Right lobe of liver (tissue), 6 donors: Measurements from ENCODE around the gene MMP25. TPM values are rescaled to one million over a fixed set of nuclear protein-coding genes. Genes with fewer than 3 reads are reported as not detected.

Experiments
- ATAC-seq, 4 donors: fragments of 200-7000 bp; cut with Tn5 transposase; one replicate each; pipeline ENCODE4 v1.9.1; 2020; ENCODE audit warnings: mild to moderate bottlenecking in 4 of 4, moderate library complexity in 4 of 4
- DNase-seq, 3 donors: peaks; one replicate each; pipeline ENCODE4 v3.0.0-alpha.2; 2020
- H3K27ac ChIP-seq, 3 donors: fragments of 200-600 bp; one replicate each; pipeline ENCODE4 v1.8.0; 2022
- H3K27me3 ChIP-seq, 2 donors: fragments of 200-600 bp; one replicate each; pipeline ENCODE4 v1.8.0; 2022
- H3K36me3 ChIP-seq, 4 donors: fragments of 200-600 bp; sonication (generic) in 1 of 4; one replicate each; pipeline versions ENCODE4 v1.5.1 to v1.8.0; 2017 to 2022; ENCODE audit warnings: control low read depth in 1 of 4
- H3K4me1 ChIP-seq, 4 donors: fragments of 200-600 bp; sonication (generic) in 1 of 4; one replicate each; pipeline versions ENCODE4 v1.5.1 to v1.8.0; 2017 to 2022; ENCODE audit warnings: control low read depth in 1 of 4
- H3K4me3 ChIP-seq, 3 donors: fragments of 200-600 bp; one replicate each; pipeline ENCODE4 v1.8.0; 2022
- H3K9me3 ChIP-seq, 4 donors: fragments of 200-600 bp; sonication (generic) in 1 of 4; one replicate each; pipeline versions ENCODE4 v1.5.1 to v1.8.0; 2017 to 2022; ENCODE audit warnings: control low read depth in 1 of 4
- CTCF ChIP-seq, 4 donors: fragments of 200-600 bp in 3 of 4; fragments of 450-650 bp in 1 of 4; IDR thresholded peaks; one replicate each; pipeline versions ENCODE4 v1.5.1 to v1.8.0; 2016 to 2022; ENCODE audit warnings: antibody characterized with exemption in 4 of 4, mild to moderate bottlenecking in 2 of 4
- POLR2A ChIP-seq: fragments of 450-650 bp; IDR thresholded peaks from one replicate; pipeline ENCODE4 v1.6.1; 2017; ENCODE audit warnings: antibody characterized with exemption, mild to moderate bottlenecking
- WGBS: methylation state at CpG from one replicate; pipeline ENCODE4 v1.1.6; 2018; ENCODE audit warnings: low coverage, low lambda C conversion rate; ENCODE audit not compliant: insufficient coverage; ENCODE audit errors: missing lambda C conversion rate; 5-methylcytosine and 5-hydroxymethylcytosine counted together
- intact Hi-C, 2 donors: fragments of 100-400 bp; cut with DNase I; formaldehyde crosslinking; loops; one replicate each; pipeline versions ENCODE4 v1.11.2 to v1.14.1; 2022
- total RNA-seq, 6 experiments: library from RNA; depleted of rRNA in 2 of 6; stranded (reverse); fragments of >200 nt in 2 of 6; fragmentation: NEBNext Ultra II Directional in 3 of 6; extraction: Animal tissue kit (Norgen Biotek cat#: 25700) in 3 of 6; gene quantifications; one replicate each; pipeline versions ENCODE4 v1.1.0 to v1.2.4, GENCODE V29; 2016 to 2023
- donor health status: DM: no; HTN: yes; CAD: no.
- donor health status: DM: no; HTN: no; CAD: no.
- donor health status: DM: no; HTN: no; CAD: no.
- donor health status: DM: no; HTN: yes; CAD: no.
- donor health status: DM: no; HTN: yes; CAD: no.

MMP25 gene
- total RNA-seq, 6 experiments from 2014 or later = 1.3 to 2.0 (median 1.6) TPM

GRCh38 chr16:3056336-3057180, 10.2 kb downstream of the MMP25 start:
- Histone ChIP-seq H3K36me3 (no peaks in the 10 kb centered on the region), H3K4me1 (peaks cover 0 to 17% (median 3%) of the 10 kb centered on the region in 4 donors), H3K27me3 (no peaks in the 10 kb centered on the region), H3K9me3 (no peaks in the 10 kb centered on the region), H3K27ac (no peak overlapping the region), H3K4me3 (no peak overlapping the region)
- no peak for TF ChIP-seq POLR2A
- no peak for TF ChIP-seq CTCF (IDR thresholded peaks at IDR 0.05)
- 87% methylated on average over 10 of the region's 19 CpGs for WGBS
- intact Hi-C loops = no loop called here
- ATAC-seq = no peak
- DNase-seq = no peak

DNA sequence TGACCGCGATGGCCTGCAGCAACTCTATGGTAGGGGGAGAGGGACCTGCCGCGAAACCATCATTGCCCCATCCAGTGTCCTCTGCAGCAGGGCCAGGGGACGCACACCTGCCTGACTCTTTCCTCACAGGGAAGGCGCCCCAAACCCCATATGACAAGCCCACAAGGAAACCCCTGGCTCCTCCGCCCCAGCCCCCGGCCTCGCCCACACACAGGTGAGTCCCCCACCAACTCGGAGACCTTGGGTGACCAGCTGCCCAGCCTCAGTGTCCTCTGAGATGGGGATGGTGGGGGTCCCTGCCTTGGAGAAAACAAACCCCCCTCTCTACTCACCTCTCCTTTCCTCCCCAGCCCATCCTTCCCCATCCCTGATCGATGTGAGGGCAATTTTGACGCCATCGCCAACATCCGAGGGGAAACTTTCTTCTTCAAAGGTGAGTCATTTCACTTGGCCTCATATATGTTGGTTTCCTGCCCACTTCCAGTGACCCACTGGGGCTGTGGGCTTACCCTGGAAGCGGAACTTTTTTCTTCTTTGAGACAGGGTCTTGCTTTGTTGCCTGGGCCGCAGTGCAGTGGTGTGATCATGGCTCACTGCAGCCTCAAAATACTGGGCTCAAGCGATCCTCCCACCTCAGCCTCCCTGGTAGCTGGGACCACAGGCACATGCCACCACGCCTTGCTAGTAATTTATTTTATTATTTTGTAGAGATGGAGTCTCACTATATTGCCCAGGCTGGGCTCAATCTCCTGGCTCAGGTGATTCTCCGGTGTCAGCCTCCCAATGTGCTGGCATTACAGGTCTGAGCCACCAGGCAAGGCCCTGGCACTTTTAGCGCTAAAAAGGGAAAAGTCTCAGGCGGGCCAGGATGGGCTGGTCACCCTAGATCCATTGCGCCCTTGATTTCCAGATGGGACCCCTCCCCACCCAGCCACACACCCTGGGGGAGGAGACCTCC, 11.1 kb downstream of the MMP25 start:
- WGBS = 91% methylated on average over 8 of the region's 22 CpGs
- H3K4me1 ChIP-seq = peaks cover 0 to 17% (median 3%) of the 10 kb centered on the region in 4 donors
- no peaks in the 10 kb centered on the region for H3K9me3 ChIP-seq
- TF ChIP-seq POLR2A (no peak), CTCF (IDR thresholded peaks at IDR 0.05) (no peak)
- H3K4me3 ChIP-seq = peak overlapping the region; percentile 93 to 96 (median 94)
- H3K27me3 ChIP-seq = no peaks in the 10 kb centered on the region
- DNase-seq = no peak
- no peak overlapping the region for H3K27ac ChIP-seq
- ATAC-seq = no peak
- intact Hi-C loops = no loop called here
- H3K36me3 ChIP-seq = no peaks in the 10 kb centered on the region

- ATAC-seq = peak; percentile 21 to 44 (median 29)
- WGBS = 5% methylated on average over 19 of the region's 77 CpGs
- peak in 2 of 4 donors; percentile 2 to 6 for TF ChIP-seq CTCF (IDR thresholded peaks at IDR 0.05)
- TF ChIP-seq POLR2A = no peak
- peak overlapping the region; percentile 87 to 94 (median 93) for H3K27ac ChIP-seq
- intact Hi-C loops = no loop called here
- H3K36me3 ChIP-seq = no peaks in the 10 kb centered on the region
- DNase-seq = peak; percentile 70 to 74 (median 71)
- no peaks in the 10 kb centered on the region for H3K27me3 ChIP-seq
- peak overlapping the region; percentile 93 to 96 (median 94) for H3K4me3 ChIP-seq
- peaks cover 0 to 17% (median 3%) of the 10 kb centered on the region in 4 donors for H3K4me1 ChIP-seq
- H3K9me3 ChIP-seq = no peaks in the 10 kb centered on the region
Observed at GRCh38 chr16:3058139-3059030, 12.0 kb downstream of the MMP25 start.
